Epithelial cell of esophagus (primary cell): ENCODE data around the gene POLR2L.

Source experiments
- DNase-seq: peaks from one replicate; pipeline ENCODE4 v3.0.0; 2010; ENCODE audit warnings: low read depth
- H3K4me3 ChIP-seq: 2 replicates; pipeline ENCODE4 v1.5.1; 2011; ENCODE audit warnings: mild to moderate bottlenecking, low read length, control low read depth
- CTCF ChIP-seq: IDR thresholded peaks from 2 replicates; pipeline ENCODE4 v1.5.1; 2011; ENCODE audit warnings: low read depth, mild to moderate bottlenecking, low read length, control low read depth, inconsistent platforms; ENCODE audit not compliant: insufficient read depth; ENCODE audit errors: missing control alignments

The POLR2L gene

DNA sequence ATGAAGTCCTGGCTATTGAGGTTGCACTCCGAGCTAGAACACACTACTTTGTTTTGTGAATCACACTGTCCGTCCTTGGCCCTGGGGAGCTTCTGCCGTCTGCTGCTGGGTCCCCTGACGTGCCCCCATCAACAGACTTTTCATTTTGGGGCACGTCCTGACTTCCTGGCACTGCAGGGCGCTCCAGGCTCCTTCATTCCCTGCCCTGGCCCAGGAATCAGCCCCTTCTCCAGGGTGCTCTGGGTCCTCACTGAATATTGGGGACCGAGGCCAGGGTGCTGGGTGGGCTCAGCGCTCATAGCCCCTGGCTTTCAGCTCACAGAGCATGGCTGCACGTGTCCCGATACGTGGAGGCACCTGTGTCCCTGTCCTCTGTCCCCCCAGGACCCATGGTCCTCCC is 22.6 kb upstream of the POLR2L start:
- DNase-seq = no peak
- H3K4me3 ChIP-seq = no peak overlapping the region
- TF ChIP-seq CTCF = no peak

DNA sequence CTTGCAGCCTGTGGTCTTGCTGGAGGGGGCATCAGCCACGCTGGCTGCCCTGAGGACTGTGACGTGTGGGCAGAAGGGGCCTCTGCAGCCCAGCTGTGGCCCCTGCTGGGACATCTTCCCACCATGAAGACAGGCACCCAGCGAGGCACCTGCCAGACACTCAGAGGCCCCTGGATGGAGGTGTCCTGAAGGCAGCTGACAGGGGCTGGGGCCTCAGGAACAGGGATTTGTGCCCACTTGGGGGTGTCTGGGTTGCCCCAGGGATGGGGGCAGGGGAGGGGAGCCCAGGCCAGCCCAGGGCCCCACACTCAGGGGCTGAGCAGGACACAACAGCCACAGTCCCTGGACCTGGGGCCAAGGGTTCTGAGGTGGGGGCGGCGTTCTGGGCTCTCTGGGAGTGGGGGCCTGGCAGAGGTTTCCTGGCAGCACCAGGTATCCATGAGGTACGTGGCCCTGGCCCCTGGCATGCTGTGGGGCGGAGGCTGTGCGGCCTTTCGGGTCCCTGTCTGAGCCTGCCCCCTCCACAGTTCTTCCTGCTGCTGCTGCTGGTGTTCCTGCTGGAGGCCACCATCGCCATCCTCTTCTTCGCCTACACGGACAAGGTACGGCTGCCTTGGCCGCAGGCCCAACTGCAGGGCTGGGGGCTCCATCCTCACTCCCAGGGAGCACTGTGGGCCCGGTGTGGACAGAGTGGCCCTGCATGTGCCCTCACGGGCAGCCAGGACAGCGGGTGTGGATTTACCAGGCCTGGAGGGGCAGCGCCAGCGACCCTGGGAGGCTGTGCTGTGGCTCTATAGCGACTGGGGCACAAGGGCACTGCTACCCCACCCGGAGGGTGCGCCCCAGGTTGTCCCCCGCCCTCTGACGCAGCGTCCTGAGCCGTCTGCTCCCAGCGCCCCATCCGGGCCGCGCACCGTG is 21.8 kb upstream of the POLR2L start:
- no peak for DNase-seq
- no peak overlapping the region for H3K4me3 ChIP-seq
- no peak for TF ChIP-seq CTCF

DNA sequence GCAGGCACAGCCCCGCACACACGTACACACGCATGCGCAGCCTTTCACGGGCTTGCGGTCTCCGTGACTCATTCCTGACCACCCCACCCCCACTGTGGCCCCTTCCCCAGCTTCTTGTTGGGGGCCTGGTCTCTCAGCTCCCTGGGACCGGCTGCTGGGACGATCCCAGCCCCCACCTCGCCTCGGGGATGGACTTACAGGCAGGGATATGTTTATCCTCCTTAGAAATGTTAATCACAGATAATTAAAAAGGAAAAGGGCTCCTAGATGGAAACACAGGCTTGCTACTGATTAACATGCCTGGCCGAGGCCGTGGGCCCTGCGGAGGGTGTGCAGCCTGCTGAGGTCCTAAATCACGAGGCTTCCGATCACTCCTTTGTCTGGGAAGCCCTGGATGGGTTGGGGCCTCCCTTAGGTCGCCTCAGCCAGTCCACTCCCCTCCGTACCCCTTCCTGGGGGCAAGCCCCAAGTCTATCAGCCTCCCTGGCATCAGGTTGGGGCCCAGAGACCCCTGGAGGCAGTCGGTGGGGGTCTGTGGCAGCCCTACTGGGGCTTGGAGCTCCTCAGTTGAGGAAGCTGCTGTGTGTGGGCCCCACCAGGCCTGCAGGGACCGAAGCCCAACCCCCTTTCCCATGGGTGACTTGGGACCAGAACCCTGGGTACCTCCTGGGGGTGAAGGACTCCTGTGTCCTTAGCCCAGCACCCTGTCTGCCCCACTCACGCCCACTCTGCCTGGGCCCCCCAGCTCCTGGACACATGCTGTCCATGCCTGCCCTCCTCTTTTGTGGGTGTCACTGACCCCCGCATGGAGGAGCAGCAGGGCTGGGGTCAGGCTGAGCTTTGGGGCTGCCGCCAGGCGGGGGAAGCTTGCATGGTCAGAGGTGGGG is 20.9 kb upstream of the POLR2L start:
- no peak for DNase-seq
- no peak overlapping the region for H3K4me3 ChIP-seq
- TF ChIP-seq CTCF = no peak

DNA sequence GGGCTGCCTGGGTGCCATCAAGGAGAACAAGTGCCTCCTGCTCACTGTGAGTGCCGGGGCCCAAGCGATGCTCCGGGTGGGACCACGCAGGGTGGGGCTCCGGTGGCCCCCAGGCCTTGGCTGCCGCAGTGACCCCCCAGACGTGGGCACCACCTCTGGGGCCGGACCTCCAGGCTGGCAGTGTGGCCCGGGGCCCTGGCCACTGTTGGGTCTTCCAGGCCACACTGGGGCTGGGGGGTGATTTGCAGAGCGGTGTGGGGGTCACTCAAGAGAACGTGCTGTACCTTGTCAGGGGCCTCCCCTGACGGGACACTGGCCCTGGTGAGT is 20.3 kb upstream of the POLR2L start:
- TF ChIP-seq CTCF = no peak
- H3K4me3 ChIP-seq = no peak overlapping the region
- no peak for DNase-seq

GRCh38 chr11:862081-862661 is 19.8 kb upstream of the POLR2L start:
- no peak for DNase-seq
- TF ChIP-seq CTCF = no peak
- H3K4me3 ChIP-seq = no peak overlapping the region

DNA sequence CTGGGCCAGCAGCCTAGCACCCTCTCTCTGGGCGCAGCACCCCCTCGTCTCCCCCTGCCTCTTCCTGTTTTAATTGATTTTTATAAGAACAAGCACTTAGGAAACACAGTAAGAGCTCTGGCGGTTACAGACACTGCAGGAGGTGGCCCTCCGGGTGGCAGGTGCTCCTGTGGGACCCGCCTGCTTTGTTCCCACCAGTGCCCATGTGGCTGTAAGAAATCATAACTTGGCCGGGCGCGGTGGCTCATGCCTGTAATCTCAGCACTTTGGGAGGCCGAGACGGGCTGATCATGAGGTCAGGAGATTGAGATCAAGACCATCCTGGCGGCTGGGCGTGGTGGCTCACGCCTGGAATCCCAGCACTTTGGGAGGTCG is 18.8 kb upstream of the POLR2L start:
- DNase-seq = no peak
- H3K4me3 ChIP-seq = no peak overlapping the region
- no peak for TF ChIP-seq CTCF
